Stimulated activated CD8-positive, alpha-beta memory T cell treated with anti-CD3 and anti-CD28 coated beads, Interleukin-12 subunit alpha, Interleukin-12 subunit beta, amount 100 ng/mL, for 1 hour (primary cell): ENCODE data around the gene IL4R.
A peak's percentile ranks its signal among the peaks of the same experiment; 100 is the strongest.
"Not testable (repeated sequence)": the region's sequence is repeated elsewhere in the genome, so short reads cannot be mapped to it uniquely, and the experiment has no call there.

Experiments
- DNase-seq: peaks from one replicate; pipeline ENCODE4 v3.0.0-alpha.2; 2020; ENCODE audit warnings: low read depth

The IL4R gene

GRCh38 chr16:27404163-27404823 lies 90.5 kb downstream of the IL4R start:
- no peak for DNase-seq

GRCh38 chr16:27405546-27406451 lies 92.0 kb downstream of the IL4R start:
- DNase-seq: peak; percentile 34

- no peak for DNase-seq
Observed at GRCh38 chr16:27406511-27407128, 92.8 kb downstream of the IL4R start.

GRCh38 chr16:27407133-27407532 lies 93.4 kb downstream of the IL4R start:
- no peak for DNase-seq

- DNase-seq: no peak
Observed at GRCh38 chr16:27408012-27408601, 94.3 kb downstream of the IL4R start.

- no peak for DNase-seq
Observed at GRCh38 chr16:27408602-27409031, 94.8 kb downstream of the IL4R start.

- DNase-seq: not testable (repeated sequence)
Observed at GRCh38 chr16:27409958-27410357, 96.2 kb downstream of the IL4R start.

- no peak for DNase-seq
Observed at GRCh38 chr16:27410761-27411160, 97.0 kb downstream of the IL4R start.

GRCh38 chr16:27413956-27414355 lies 100.2 kb downstream of the IL4R start:
- DNase-seq: no peak
